Muscle of back (tissue), 11 donors: ENCODE results near the gene GIPC1. TPM values are rescaled to one million over a fixed set of nuclear protein-coding genes. Genes with fewer than 3 reads are reported as not detected.
A peak's percentile ranks its signal among the peaks of the same experiment; 100 is the strongest.
"Not testable (repeated sequence)": the region's sequence is repeated elsewhere in the genome, so short reads cannot be mapped to it uniquely, and the experiment has no call there.

ENCODE experiments used
- DNase-seq, 3 donors: peaks; one replicate each; pipeline versions ENCODE4 v3.0.0 to v3.0.0-alpha.2; 2013
- polyA plus RNA-seq, 10 donors: library from polyadenylated mRNA; unstranded; fragments of 120-200 nt; gene quantifications; one replicate each; pipeline ENCODE4 v1.2.1, GENCODE V29; 2013; ENCODE audit not compliant: insufficient read length in 10 of 10

Gene GIPC1
- polyA plus RNA-seq, 10 donors: 32.6 to 57.8 (median 40.7) TPM

DNA sequence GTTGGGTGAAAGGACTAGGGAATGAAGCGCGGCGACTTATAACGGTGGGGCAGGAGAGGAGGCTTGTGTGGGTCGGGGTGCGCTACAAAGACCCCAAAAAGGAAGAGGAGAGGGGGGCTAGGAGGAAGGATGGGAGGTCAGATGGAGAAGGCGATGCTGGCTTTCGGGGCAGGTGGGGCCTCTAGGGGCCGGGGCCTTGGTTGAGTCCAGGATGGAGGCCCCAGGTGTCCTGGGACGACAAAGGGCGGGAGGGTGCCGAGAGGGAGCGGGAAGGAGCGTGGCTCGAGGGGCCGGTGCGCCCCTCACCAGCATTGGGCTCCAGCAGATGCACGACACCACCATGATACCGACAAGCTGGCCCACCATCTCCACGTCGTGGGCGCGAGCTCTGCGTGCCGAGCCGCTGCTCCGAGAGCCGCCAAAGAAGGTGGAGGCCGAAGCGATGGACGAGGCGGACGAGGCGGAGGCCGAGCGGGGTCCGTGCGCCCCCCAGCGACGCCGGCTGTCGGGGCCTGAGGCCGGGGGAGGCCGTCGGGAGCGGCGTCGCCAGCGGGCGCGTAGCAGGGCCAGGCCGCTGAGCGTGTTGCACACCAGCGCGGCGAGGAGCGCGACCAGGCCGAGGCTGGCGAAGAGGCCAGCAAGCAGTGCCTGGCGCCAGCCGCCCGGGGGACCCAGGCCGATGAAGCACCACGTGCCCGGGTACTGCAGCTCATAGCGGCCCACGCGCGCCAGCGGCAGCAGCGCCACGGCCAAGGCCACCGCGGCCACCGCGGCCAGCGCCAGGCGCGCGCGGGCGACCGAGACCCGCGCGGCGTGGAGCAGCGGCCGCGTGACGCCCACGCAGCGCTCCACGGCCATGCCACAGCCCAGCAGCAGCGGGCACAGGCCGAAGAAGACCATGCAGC lies 22.6 kb downstream of the GIPC1 start:
- DNase-seq: peak in 1 of 3 donors; percentile 74

DNA sequence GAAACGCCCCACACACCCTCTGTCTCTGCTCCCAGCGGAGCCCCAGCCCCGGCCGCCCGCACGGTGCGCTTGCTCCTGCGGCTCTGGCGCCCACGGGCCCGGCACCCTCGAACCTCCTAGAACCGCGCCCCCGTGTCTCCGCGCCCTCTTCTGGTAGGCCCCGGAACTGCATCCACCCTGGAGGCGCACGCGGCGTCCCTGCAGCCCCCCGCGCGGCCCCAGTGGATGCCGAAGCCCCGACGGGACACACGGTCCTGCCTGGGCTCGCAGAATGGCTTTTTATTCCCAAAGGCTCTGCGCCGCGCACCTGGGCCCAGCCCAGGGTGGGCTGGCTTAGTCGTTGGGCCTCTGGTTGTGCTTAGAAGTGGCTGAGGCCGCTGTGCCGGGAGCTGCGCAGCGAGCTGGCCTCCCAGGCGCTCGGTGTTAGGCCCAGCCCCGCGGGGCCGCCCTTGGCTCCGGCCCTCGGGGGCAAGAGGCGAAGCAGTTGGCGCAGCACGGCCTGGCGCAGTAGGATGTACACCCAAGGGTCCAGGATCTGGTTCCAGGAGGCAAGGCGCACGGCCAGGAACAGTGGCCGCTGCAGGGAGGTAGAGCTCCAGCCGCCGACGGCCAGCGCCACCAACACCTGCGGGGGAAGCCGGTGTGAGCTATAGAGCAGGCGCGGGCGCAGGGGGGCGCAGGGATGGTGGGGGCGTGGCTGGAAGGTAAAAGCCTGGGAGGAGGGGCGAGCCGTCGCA lies 23.6 kb downstream of the GIPC1 start:
- peak in 2 of 3 donors; percentile 61 to 87 for DNase-seq

DNA sequence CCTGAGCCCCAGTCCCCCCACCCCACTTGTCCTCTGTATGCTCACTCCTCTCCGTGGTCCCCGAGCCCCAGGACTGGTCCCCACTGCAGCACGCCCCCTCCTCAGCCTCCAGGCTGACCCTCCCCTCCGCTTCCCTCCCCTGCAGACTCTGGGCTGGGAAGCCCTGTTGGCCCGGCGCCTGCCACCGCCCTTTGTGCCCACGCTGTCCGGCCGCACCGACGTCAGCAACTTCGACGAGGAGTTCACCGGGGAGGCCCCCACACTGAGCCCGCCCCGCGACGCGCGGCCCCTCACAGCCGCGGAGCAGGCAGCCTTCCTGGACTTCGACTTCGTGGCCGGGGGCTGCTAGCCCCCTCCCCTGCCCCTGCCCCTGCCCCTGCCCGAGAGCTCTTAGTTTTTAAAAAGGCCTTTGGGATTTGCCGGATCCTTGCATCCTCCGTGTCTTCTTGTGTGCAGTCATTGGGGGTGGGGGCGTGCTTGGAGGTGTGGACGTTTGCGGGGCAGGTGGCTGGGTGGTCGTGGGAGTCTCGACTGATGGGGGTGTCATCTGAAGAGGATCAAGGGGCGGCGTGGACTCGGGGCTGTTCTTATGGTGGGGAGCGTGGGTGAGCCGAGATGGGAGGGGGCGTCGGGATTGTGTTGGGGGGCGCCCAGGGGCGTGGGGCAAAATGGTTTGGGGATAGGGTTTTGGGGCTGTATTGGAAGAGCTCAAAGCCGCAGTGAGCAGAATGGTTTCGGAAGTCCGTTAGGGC lies 24.3 kb downstream of the GIPC1 start:
- no peak for DNase-seq

DNA sequence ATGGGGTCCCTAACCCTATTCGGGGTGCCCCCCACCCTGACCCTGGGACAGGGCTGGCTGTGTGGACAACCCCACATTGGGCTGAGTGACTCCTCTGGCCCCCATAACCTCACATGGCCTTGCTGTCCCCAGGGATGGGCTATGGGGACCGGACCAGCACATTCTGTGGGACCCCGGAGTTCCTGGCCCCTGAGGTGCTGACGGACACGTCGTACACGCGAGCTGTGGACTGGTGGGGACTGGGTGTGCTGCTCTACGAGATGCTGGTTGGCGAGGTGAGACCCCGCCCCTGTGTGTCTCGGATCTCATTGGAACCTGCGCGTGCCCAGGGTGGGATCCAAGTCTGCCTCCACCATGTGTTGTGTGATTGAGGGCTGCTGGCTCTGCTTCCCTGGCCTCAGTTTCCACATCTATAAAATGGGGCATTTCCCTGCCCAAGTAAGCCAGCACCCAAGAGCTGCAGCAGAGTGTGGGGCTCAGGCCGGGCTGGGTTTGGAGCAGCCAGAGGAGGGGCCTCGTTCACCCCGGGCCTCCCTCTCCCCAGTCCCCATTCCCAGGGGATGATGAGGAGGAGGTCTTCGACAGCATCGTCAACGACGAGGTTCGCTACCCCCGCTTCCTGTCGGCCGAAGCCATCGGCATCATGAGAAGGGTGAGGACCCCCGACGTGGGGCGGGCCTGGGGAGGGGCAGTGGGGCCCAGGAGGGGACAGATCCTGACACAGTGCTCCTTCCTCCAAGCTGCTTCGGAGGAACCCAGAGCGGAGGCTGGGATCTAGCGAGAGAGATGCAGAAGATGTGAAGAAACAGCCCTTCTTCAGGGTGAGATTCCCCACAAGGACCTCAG lies 25.7 kb downstream of the GIPC1 start:
- no peak for DNase-seq

DNA sequence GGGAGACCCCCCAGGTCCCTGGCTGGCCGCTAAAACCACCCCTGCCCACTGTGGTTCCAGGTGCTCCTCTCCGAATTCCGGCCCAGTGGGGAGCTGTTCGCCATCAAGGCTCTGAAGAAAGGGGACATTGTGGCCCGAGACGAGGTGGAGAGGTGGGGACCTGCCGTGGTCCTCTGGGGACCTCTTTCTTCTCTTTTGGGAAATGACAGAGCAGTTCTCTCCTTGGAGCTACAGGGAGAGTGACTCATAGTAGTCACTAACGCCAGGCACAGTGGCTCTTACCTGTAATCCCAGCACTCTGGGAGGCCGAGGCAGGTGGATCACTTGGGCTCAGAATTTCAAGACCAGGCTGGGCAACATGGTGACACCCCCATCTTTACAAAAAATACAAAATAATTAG lies 28.1 kb downstream of the GIPC1 start:
- no peak for DNase-seq

DNA sequence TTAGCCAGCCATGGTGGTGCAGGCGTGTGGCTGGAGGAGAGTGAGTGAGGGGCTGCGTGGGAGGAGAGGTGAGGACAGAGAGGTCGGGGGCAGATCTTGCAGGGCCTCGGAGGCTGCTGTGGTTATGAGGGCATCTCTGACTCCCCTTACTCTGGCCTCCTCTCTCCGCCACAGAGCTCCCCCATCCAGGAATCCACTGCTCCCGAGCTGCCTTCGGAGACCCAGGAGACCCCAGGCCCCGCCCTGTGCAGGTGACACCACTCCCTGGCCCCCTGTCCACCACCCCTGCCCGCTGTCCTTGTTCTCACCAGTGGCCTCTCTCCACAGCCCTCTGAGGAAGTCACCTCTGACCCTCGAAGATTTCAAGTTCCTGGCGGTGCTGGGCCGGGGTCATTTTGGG lies 28.5 kb downstream of the GIPC1 start:
- DNase-seq: no peak

DNA sequence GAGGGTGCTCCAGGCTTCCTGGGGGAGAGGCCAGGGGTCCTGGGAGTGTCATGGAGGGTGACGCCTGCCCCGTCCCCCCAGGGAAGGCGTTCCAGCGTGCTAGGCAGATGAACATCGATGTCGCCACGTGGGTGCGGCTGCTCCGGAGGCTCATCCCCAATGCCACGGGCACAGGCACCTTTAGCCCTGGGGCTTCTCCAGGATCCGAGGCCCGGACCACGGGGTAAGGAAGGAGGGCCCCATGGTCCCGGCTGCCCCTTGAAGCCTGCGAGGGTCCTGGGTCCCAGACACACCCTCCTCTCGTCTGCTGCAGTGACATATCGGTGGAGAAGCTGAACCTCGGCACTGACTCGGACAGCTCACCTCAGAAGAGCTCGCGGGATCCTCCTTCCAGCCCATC lies 32.2 kb downstream of the GIPC1 start:
- DNase-seq: no peak

DNA sequence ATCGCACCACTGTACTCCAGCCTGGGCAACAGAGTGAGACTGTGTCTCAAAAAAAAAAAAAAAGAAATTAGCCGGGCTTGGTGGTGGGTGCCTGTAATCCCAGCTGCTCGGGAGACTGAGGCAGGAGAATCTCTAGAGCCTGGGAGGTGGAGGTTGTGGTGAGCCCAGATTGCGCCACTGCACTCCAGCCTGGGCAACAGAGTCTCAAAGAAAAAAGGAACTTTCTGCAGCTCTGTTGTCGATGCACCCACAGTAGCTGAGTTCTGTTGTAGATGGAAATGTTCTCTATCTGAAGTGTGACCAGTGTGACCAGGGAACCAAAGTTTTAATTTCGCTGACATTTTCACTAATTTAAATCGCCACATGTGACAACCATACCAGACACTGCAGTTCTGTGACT lies 33.5 kb downstream of the GIPC1 start:
- not testable (repeated sequence) for DNase-seq

DNA sequence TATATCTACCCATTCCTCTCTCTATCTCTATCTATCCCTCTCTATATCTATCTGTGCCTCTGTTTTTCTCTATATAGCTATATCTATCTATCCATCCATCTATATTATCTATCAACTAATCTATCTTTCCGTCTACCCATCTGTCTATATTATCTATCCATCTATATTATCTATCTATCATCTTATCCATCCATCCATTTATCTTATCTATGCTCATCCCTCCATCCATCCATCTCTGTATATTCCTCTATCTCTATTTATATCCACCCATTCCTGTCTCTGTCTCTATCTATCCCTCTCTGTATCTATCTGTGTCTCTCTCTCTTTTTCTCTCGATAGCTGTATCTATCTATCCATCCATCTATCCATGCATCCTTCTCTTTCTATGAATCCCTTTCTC lies 35.0 kb downstream of the GIPC1 start:
- no peak for DNase-seq

DNA sequence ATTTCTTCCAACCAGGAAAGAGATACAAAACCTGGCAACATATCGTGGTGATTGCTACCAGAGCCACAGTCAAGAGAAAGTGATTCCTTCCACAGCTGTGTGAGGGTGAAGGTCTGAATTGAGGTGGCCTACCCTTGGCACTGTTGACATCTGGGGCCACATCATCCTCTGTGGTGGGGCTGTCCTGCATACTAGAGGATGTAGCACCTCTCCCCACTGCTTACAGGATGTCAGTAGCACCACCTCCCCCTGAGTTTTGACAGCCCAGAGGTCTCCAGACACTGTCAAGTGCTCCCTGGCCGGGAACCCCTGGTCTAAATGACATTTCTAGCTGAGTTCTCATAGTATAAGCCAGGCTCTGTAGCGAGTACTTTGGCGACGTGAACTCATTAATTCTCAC lies 36.2 kb downstream of the GIPC1 start:
- no peak for DNase-seq

DNA sequence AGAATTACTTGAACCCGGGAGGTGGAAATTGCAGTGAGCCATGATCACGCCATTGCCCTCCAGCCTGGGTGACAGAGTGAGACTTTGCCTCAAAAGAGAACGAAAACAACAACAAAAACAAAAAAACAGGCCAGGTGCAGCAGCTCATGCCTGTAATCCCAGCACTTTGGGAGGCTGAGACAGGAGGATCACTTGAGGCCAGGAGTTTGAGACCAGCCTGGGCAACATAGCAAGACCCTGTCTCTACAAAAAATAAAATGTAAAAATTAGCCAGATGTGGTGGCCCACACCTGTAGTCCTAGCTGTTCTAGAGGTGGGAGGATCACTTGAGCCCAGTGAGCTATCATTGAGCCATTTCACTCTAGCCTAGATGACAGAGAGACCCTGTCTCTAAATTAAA lies 43.6 kb downstream of the GIPC1 start:
- DNase-seq: not testable (repeated sequence)

DNA sequence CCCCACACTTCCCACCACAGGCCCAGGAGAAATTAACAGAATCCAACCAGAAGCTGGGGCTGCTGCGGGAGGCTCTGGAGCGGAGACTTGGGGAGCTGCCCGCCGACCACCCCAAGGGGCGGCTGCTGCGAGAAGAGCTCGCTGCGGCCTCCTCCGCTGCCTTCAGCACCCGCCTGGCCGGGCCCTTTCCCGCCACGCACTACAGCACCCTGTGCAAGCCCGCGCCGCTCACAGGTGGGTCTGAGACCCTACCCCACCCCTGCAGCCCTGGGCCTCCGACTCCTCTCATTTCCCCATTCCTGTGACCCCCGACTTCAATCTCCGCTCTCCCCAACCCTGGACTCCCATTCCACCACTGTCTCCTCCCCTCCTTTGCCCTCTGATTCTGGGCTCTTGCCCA lies 45.1 kb downstream of the GIPC1 start:
- no peak for DNase-seq

DNA sequence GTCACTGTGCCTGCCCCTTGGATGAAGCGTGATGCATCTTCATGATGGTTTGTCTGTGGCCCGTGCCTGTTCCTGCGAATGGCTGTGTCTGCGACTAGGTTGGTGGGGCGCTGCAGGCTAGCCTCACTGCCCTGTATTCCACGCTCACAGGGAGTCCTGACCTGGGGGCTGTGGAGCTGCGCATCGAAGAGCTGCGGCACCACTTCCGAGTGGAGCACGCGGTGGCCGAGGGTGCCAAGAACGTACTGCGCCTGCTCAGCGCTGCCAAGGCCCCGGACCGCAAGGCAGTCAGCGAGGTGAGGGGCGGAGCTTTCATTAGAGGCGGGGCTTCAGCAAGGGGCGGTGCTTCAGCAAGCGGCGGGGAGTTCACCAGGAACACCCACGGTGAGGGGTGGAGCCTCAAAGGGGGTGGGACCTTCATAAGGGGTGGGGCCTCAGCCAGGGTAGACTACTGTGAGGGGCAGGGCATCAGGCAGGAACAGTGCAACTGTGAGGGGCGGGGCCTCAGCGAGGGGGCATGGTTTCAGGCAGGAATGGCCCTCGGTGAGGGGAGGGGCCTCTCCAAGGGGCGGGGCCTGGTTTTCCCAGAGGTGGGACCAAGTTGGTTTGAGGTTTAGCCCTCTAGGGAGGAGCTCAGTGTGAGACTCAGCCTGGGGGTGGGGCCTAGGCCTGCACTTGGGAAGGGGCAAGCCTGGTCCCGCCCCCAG lies 45.6 kb downstream of the GIPC1 start:
- no peak for DNase-seq

DNA sequence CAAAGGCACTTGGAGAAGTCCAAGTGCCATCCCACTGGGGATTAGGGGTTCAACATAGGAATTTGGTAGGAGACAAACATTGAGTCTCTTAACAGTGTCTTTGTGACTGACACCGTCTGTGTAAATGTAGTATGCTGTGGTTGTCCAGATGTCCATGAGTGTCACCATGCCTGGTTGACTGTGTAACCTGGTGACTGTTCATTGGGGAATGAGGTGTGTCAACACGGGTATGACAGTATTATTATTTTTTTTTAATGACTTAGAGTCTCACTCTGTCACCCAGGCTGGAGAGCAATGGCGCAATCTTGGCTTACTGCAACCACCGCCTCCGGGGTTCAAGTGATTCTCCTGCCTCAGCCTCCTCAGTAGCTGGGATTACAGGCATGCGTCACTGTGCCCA lies 46.6 kb downstream of the GIPC1 start:
- DNase-seq: no peak

DNA sequence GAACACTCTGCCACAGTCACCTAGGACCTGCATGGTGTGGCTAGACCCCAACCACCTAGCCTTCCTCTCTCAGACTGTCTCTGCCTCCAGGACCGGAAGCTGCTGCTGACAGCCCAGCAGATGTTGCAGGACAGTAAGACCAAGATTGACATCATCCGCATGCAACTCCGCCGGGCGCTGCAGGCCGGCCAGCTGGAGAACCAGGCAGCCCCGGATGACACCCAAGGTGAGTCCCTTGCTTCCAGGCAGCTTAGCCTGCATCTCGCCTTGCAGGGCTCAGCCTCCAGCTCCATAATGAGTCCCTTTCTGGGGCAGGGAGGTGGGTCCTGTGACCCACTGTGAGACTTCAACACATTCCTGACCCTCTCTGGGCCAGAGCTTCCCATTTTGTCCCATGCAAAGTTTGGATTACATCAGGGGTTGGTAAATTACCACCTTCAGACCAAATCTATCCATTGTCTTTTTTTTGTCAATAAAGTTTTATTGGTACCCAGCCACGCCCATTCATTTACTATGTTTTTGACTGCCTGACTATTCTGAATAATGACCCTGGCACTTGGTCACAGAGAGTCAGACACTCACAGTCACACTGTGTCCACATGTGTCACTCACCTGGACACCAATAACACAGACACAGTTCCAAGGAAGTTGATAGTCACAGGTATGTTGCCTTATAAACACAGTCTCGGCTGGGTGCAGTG lies 49.4 kb downstream of the GIPC1 start:
- no peak for DNase-seq

DNA sequence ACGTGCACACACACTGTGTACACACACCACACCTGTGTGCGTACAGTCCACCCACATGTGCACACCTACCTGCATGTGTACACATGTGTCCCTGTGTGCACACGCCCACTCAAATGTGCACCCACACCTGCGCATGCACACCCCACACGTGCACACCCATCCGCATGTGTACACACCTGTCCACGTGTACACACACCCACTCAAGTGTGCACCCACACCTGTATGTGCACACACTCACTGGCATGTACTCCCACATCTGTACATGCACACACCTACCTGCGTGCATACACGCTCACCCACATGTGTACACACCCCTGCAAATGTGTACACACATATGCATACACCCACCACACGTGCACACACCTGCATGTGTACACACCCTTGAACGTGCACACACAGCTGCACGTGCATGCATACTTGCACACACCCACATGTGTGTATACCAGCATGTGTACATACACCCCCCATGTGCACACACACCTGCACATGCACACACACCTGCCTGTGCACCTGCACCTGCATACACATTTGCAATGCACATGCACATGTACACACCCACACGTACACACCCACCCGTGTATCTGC lies 52.2 kb downstream of the GIPC1 start:
- DNase-seq: no peak

DNA sequence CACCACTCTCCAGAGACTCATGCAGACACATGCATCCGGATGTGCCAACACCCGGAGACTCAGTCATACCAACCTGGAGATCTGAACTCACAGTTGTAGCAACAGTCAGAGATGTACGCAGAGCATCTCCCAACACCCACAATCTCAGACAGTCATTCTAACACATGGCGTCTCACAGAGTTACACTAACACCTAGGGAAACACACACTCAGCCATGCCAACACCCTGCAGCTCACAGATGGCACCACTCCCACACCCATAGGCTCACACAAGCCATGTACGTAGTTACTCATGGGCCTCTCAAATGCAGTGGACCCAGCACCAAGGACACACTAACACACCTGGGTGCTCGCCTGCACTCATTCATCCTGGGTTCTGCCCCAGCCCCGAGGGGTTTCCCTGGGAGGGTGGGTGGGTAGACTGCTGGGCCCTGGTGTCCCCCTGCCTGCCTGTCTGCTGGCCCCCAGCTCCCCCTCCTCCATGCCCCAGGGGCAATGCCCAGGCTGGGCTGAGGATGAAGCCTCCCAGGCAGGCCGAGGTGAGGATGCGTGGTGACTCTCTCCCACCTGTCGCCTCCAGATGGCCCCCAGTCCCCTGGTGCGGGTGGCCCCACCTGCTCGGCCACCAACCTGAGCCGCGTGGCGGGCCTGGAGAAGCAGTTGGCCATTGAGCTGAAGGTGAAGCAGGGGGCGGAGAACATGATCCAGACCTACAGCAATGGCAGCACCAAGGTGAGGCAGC lies 52.9 kb downstream of the GIPC1 start:
- no peak for DNase-seq

DNA sequence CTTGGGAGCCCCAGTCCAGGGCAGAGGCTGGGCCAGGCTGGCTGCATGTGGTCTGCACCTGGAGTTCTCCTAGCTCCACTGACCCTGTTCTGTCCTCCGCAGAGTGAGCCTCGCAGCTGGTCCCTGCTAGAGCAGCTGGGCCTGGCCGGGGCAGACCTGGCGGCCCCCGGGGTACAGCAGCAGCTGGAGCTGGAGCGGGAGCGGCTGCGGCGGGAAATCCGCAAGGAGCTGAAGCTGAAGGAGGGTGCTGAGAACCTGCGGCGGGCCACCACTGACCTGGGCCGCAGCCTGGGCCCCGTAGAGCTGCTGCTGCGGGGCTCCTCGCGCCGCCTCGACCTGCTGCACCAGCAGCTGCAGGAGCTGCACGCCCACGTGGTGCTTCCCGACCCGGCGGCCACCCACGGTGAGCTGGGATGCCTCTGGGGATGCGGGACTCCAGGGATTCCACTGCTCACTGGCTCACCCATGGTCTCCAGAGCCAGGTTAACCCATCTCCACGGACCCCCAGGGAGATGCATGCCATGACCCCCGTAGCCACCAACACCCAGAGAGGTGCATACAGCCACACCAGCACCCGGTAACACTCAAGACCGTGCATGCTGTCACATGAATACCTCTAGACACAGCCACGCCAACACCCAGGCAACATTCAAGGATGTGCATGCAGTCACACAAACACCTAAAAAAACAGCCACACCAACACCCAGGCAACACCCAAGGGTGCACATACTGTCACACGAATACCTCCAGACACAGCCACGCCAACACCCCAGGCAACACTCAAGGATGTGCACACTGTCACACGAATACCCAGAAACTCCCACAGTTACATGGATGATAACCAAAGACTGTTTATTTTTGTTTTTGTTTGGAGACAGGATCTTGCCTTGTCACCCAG lies 54.6 kb downstream of the GIPC1 start:
- DNase-seq: peak in 2 of 3 donors; percentile 32 to 81
